Measurements from ENCODE around the gene ADGRB3.

DNA sequence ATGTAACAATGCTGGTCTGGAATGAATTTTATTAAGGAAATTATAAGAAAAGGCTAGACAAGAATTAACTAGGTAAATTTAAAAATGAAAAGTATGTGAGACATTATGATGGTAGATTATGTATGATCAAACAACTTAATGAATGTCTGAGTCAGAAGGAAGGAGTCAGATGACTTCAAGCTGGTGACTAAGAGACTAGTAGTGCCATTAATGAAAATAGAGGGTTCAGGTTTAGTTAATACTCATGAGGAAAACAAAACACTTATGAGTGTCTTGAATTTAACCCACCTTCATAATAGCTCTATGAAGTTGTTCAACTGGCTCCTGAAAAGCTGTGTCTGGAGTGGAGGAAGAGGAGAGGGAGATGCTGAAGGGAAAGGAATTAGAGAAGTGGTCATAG, 256.3 kb downstream of the ADGRB3 start:
- no peak for TF ChIP-seq EZH2 (IDR thresholded peaks at IDR 0.05; ENCODE audit: borderline replicate concordance, low read depth, low read length, poor library complexity, severe bottlenecking)
- TF ChIP-seq, protein P1, sequence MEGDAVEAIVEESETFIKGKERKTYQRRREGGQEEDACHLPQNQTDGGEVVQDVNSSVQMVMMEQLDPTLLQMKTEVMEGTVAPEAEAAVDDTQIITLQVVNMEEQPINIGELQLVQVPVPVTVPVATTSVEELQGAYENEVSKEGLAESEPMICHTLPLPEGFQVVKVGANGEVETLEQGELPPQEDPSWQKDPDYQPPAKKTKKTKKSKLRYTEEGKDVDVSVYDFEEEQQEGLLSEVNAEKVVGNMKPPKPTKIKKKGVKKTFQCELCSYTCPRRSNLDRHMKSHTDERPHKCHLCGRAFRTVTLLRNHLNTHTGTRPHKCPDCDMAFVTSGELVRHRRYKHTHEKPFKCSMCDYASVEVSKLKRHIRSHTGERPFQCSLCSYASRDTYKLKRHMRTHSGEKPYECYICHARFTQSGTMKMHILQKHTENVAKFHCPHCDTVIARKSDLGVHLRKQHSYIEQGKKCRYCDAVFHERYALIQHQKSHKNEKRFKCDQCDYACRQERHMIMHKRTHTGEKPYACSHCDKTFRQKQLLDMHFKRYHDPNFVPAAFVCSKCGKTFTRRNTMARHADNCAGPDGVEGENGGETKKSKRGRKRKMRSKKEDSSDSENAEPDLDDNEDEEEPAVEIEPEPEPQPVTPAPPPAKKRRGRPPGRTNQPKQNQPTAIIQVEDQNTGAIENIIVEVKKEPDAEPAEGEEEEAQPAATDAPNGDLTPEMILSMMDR (conservative IDR thresholded peaks at IDR 0.05; ENCODE audit: low read depth, low read length) = no peak

Measured in A673 (cell line).